HG03521 (cell line): ENCODE measurements around the gene SV2C.

Experiments
- ATAC-seq: cut with Tn5 transposase; IDR thresholded peaks from one replicate; pipeline ENCODE4 v1.9.1; 2021; ENCODE audit warnings: mild to moderate bottlenecking, moderate library complexity; ENCODE audit not compliant: unreplicated experiment

Gene SV2C

GRCh38 chr5:76250463-76250862 is 167.3 kb downstream of the SV2C start:
- no peak for ATAC-seq

- ATAC-seq = no peak
These were observed 168.5 kb downstream of the SV2C start for GRCh38 chr5:76251656-76252055.

- ATAC-seq = no peak
These were observed 169.3 kb downstream of the SV2C start for GRCh38 chr5:76252437-76252836.

- ATAC-seq = no peak
These were observed 173.1 kb downstream of the SV2C start for GRCh38 chr5:76256116-76256889.

GRCh38 chr5:76257225-76257833 is 174.1 kb downstream of the SV2C start:
- no peak for ATAC-seq

GRCh38 chr5:76257897-76258296 is 174.7 kb downstream of the SV2C start:
- no peak for ATAC-seq

GRCh38 chr5:76264681-76265080 is 181.5 kb downstream of the SV2C start:
- no peak for ATAC-seq

GRCh38 chr5:76269259-76269931 is 186.2 kb downstream of the SV2C start:
- no peak for ATAC-seq

- ATAC-seq = no peak
These were observed 186.9 kb downstream of the SV2C start for GRCh38 chr5:76269932-76270610.

GRCh38 chr5:76271836-76272235 is 188.7 kb downstream of the SV2C start:
- ATAC-seq = no peak

GRCh38 chr5:76273206-76273885 is 190.2 kb downstream of the SV2C start:
- no peak for ATAC-seq

- no peak for ATAC-seq
These were observed 191.4 kb downstream of the SV2C start for GRCh38 chr5:76274571-76274970.

- no peak for ATAC-seq
These were observed 194.6 kb downstream of the SV2C start for GRCh38 chr5:76277736-76278135.

GRCh38 chr5:76278261-76278789 is 195.1 kb downstream of the SV2C start:
- ATAC-seq = no peak

- ATAC-seq = no peak
These were observed 197.3 kb downstream of the SV2C start for GRCh38 chr5:76280494-76280893.

GRCh38 chr5:76283670-76284069 is 200.5 kb downstream of the SV2C start:
- ATAC-seq = no peak

GRCh38 chr5:76289692-76290091 is 206.5 kb downstream of the SV2C start:
- no peak for ATAC-seq

- ATAC-seq = no peak
These were observed 207.2 kb downstream of the SV2C start for GRCh38 chr5:76290321-76290757.

GRCh38 chr5:76291305-76292077 is 208.3 kb downstream of the SV2C start:
- no peak for ATAC-seq
